Astrocyte of the cerebellum (primary cell): ENCODE data around the gene SLC38A10.
A peak's percentile ranks its signal among the peaks of the same experiment; 100 is the strongest.

Experiments used
- DNase-seq: peaks from one replicate; pipeline ENCODE4 v3.0.0-alpha.2; 2011; ENCODE audit warnings: low read depth
- H3K4me3 ChIP-seq: 2 replicates; pipeline ENCODE4 v1.5.1; 2011; ENCODE audit warnings: mild to moderate bottlenecking, low read depth, low read length, moderate library complexity
- in situ Hi-C: cut with HindIII; loops from 2 replicates; pipeline ENCODE4 v1.10.0; 2017; ENCODE audit warnings: low sequenced_read_pairs
- TF ChIP-seq, protein P1 (sequence below): IDR thresholded peaks from 2 replicates; pipeline ENCODE4 v1.5.1; 2012; ENCODE audit warnings: low read length, low read depth, moderate library complexity, mild to moderate bottlenecking; ENCODE audit errors: missing control alignments

SLC38A10 gene

DNA sequence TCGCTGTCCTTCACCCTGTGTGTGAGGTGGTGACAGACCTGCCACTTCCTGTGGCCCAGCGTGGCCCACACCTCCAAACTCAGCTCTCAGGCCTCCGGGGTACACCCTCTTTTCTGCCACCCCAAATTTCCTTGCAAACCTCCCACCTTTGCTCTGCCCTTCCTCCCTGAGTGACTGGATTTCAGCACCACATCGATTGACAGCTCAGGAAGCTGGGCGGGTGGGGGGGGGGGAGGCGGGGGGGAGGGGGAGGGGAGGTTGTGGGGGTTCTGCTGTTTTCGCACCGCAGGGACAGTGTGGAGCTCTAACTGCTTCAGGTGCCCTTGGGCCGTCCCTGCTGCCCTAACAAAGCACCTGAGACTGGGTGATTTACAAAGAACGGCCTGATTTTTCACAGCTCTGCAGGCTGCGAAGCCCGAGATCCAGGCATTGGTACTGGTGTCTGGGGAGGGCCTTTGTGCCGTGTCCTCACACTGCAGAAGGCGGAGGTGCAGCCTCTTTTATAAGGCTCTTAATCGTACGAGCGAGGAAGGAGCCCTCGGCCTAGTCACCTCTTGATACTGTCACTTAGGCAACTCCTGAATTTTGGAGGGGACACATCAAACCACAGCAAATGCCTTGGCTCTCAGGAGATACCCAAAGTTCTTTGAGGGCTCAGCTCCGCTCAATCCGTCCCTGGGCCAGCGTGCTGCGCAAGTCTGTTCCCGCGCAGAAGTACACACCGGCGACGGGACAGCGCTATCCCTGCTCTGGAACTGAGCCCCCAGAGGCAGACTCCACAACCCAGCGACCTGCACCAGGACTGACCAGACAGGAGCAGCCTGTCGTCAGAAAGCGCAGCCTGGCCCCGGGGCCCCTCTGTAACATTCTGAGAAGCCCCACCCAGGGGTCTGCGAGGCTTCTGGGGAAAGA is 52.4 kb downstream of the SLC38A10 start:
- no peak overlapping the region for H3K4me3 ChIP-seq
- in situ Hi-C loops = no loop called here
- DNase-seq = no peak
- TF ChIP-seq, protein P1, sequence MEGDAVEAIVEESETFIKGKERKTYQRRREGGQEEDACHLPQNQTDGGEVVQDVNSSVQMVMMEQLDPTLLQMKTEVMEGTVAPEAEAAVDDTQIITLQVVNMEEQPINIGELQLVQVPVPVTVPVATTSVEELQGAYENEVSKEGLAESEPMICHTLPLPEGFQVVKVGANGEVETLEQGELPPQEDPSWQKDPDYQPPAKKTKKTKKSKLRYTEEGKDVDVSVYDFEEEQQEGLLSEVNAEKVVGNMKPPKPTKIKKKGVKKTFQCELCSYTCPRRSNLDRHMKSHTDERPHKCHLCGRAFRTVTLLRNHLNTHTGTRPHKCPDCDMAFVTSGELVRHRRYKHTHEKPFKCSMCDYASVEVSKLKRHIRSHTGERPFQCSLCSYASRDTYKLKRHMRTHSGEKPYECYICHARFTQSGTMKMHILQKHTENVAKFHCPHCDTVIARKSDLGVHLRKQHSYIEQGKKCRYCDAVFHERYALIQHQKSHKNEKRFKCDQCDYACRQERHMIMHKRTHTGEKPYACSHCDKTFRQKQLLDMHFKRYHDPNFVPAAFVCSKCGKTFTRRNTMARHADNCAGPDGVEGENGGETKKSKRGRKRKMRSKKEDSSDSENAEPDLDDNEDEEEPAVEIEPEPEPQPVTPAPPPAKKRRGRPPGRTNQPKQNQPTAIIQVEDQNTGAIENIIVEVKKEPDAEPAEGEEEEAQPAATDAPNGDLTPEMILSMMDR = no peak

DNA sequence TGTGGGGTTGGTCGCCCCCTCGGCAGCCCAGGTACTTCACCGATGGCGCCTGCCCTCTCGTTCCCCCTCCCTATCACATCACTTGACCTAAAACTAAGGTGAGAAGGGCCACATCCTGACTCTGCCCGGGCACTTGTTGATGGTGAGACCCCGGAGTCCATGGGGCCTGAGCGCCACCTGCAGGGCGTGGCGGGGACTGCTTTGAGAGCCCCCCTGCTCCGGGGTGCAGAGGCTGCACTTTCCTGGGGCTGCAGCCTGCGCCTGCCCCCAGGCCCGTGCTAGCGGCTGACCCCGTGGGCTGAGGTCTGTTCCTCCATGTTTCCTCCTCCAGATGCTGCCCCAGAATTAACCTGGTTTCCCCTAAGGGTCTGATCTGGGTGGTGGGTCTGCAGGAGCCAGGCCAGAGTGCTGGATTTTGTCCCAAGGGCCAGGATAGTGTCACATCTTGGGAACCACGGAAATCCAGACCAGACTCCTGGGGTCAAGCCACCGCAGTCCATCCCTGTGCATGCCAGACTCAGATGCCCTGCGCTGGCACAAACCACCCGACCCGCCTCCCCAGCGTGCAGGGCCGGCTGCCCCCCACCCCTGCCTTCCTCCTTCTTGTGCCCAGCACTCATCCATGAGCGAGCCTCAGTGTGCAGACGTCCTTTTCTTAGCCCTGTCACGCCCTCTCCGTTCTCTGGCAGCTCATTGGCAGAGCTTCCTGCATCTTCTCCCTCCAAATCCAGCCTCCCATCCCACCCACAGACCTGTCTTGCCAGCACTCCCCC is 53.3 kb downstream of the SLC38A10 start:
- TF ChIP-seq, protein P1 = peak; percentile 81
- H3K4me3 ChIP-seq = no peak overlapping the region
- DNase-seq = no peak
- in situ Hi-C loops = no loop called here

- in situ Hi-C loops = no loop called here
- H3K4me3 ChIP-seq = no peak overlapping the region
- DNase-seq = no peak
- TF ChIP-seq, protein P1 = no peak
Observed at GRCh38 chr17:81241203-81241602, 53.9 kb downstream of the SLC38A10 start.

GRCh38 chr17:81240761-81241160 is 54.3 kb downstream of the SLC38A10 start:
- in situ Hi-C loops = no loop called here
- H3K4me3 ChIP-seq = no peak overlapping the region
- TF ChIP-seq, protein P1 = no peak
- DNase-seq = no peak

DNA sequence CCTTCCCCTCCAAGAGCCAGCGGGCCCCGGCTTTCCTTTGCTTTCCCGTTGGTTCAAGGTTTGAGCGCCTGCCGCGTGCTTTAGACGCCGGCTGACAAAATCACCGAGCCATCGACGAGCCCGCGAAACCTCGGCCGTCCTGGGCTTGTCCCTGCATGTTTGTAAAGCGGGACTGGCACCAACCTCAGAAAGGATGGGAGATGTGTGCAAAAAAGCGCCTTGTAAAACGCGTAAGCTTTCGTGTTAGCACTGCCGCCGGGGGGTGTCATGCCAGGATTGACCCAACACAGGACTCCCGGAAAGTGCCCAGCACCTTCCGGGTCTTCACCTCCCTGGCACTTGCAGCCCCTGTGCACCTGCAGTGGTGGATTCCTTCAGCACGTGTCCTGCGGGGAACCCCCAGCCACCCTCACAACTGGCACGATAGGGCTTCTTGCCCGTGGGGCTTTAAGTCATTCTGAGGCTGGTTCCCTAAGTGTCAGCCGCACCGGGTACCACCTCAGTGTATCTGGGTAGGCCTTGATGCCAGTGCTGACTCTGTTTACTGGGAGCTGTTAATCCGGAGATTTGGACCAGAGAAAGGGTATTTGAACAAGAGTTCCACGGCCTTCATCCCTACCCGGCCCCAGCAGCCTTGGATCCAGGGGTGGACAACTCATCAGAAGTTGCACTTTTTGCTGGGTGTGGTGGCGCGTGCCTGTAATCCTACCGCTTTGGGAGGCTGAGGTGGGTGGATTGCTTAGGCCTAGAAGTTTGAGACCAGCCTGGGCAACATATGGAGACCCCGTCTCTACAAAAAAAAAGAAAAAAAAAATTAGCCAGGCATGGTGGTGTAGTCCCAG is 55.2 kb downstream of the SLC38A10 start:
- DNase-seq = no peak
- TF ChIP-seq, protein P1 = no peak
- H3K4me3 ChIP-seq = peak overlapping the region; percentile 84
- in situ Hi-C loops = no loop called here
